HepG2 (cell line): ENCODE results near the gene FUNDC1. TPM values are rescaled to one million over a fixed set of nuclear protein-coding genes. Genes with fewer than 3 reads are reported as not detected.

Experiments
- ATAC-seq: fragments of 200-7000 bp; cut with Tn5 transposase; 3 replicates; pipeline ENCODE4 v1.9.1; 2020; ENCODE audit warnings: mild to moderate bottlenecking, moderate library complexity
- BruUV-seq: library from RNA; stranded (reverse); fragments of 400-500 nt; replicated peaks from 2 replicates; lab custom pipeline; 2021; lab: Mats Ljungman, UMichigan
- CTCF ChIA-PET: fragments of 300-600 bp; formaldehyde crosslinking; extraction: SDS; loops from one replicate; lab custom pipeline; 2021; ENCODE audit warnings: low total read pairs, inconsistent platforms, low intra/inter-chr PET ratio; lab: Yijun Ruan, JAX
- POLR2A ChIA-PET: fragments of 350-600 bp; sonication (Branson Sonifier 250); formaldehyde crosslinking; loops from one replicate; lab custom pipeline; 2020; ENCODE audit warnings: antibody characterized with exemption, inconsistent platforms; lab: Yijun Ruan, JAX
- DNase-seq: peaks from one replicate; pipeline ENCODE4 v3.0.0-alpha.2; 2015; ENCODE audit warnings: low spot score
- FAIRE-seq: peaks from 3 replicates; lab custom pipeline; 2011; peaks lifted over from hg19 to GRCh38; lab: Jason Lieb, UNC
- H2AFZ ChIP-seq: one replicate; pipeline ENCODE4 v1.6.1; 2011; ENCODE audit warnings: low read length, inconsistent platforms
- H3K27ac ChIP-seq: fragments of 300-600 bp; 3 replicates; pipeline ENCODE4 v1.8.0; 2011; ENCODE audit warnings: mixed run types, mild to moderate bottlenecking, mixed read lengths, low read length, inconsistent platforms; ENCODE audit not compliant: insufficient read depth; ENCODE audit errors: extremely low read length
- H3K27me3 ChIP-seq, 2 experiments: fragments of 200-600 bp in 1 of 2; 2 replicates in 1 of 2; 3 replicates in 1 of 2; pipeline versions ENCODE4 v1.6.0 to v1.8.0; 2011; ENCODE audit warnings: low read length in 2 of 2, mild to moderate bottlenecking in 2 of 2, moderate library complexity in 2 of 2, inconsistent platforms in 1 of 2; ENCODE audit not compliant: insufficient read depth in 2 of 2, control insufficient read depth in 1 of 2
- H3K36me3 ChIP-seq, 2 experiments: fragments of 200-600 bp in 1 of 2; replicated peaks in 1 of 2; 2 replicates in 1 of 2; 3 replicates in 1 of 2; pipeline versions ENCODE4 v1.5.1 to v1.8.0; 2011; ENCODE audit warnings: low read length in 2 of 2, inconsistent platforms in 1 of 2; ENCODE audit not compliant: insufficient read depth in 2 of 2, control insufficient read depth in 1 of 2
- H3K4me1 ChIP-seq: 2 replicates; pipeline ENCODE4 v1.5.1; 2012; ENCODE audit warnings: low read length, inconsistent platforms; ENCODE audit not compliant: insufficient read depth
- H3K4me2 ChIP-seq: 2 replicates; pipeline ENCODE4 v1.6.0; 2011; ENCODE audit warnings: low read depth, low read length, inconsistent platforms
- H3K4me3 ChIP-seq, 3 experiments: fragments of 200-600 bp in 1 of 3; sonication (generic), shearing (Covaris generic) in 1 of 3; replicated peaks in 1 of 3; 2 replicates each; pipeline ENCODE4 v1.5.1; 2011 to 2016; ENCODE audit warnings: low read length in 3 of 3, inconsistent platforms in 2 of 3, low read depth in 2 of 3, mild to moderate bottlenecking in 2 of 3, control low read depth in 1 of 3, mixed read lengths in 1 of 3; ENCODE audit not compliant: insufficient read depth in 1 of 3
- H3K79me2 ChIP-seq: one replicate; pipeline ENCODE4 v1.6.1; 2011; ENCODE audit warnings: low read length, inconsistent platforms; ENCODE audit not compliant: insufficient read depth
- H3K9ac ChIP-seq: 2 replicates; pipeline ENCODE4 v1.6.0; 2011; ENCODE audit warnings: mild to moderate bottlenecking, low read depth, low read length, inconsistent platforms; ENCODE audit not compliant: insufficient read depth
- H3K9me3 ChIP-seq: 2 replicates; pipeline ENCODE4 v1.5.1; 2012; ENCODE audit warnings: mild to moderate bottlenecking, low read length
- H4K20me1 ChIP-seq: 2 replicates; pipeline ENCODE4 v1.6.0; 2011; ENCODE audit warnings: inconsistent platforms, mild to moderate bottlenecking, low read length, moderate library complexity; ENCODE audit not compliant: insufficient read depth
- CREB1 ChIP-seq, 2 experiments: fragments of 450-650 bp in 1 of 2; IDR thresholded peaks; 2 replicates each; pipeline ENCODE4 v1.6.1; 2016 to 2017; ENCODE audit warnings: control low read depth in 1 of 2, mild to moderate bottlenecking in 1 of 2, missing compliant biosample characterization in 1 of 2, missing genetic modification characterization in 1 of 2
- ESRRA ChIP-seq: sonication (generic); formaldehyde crosslinking; IDR thresholded peaks from 2 replicates; pipeline ENCODE4 v1.5.1; 2020; ENCODE audit warnings: mild to moderate bottlenecking, low read depth, missing genetic modification reagents
- GATA4 ChIP-seq: sonication (generic); IDR thresholded peaks from 2 replicates; pipeline ENCODE4 v1.6.1; 2016; ENCODE audit warnings: antibody characterized with exemption, low read depth, borderline replicate concordance
- ISX ChIP-seq: sonication (generic); formaldehyde crosslinking; conservative IDR thresholded peaks from 2 replicates; pipeline ENCODE4 v1.5.0; 2020; ENCODE audit warnings: missing genetic modification reagents
- MYC ChIP-seq: sonication (generic); formaldehyde crosslinking; IDR thresholded peaks from 2 replicates; pipeline ENCODE4 v1.9.0; 2021; ENCODE audit warnings: missing genetic modification reagents, borderline replicate concordance
- ZBTB25 ChIP-seq: IDR thresholded peaks from 2 replicates; pipeline ENCODE4 v1.6.1; 2018; ENCODE audit warnings: missing genetic modification reagents
- ZFP1 ChIP-seq: IDR thresholded peaks from 2 replicates; pipeline ENCODE4 v1.6.1; 2016
- ZFP41 ChIP-seq: sonication (generic); formaldehyde crosslinking; IDR thresholded peaks from 2 replicates; pipeline ENCODE4 v1.4.0; 2020; ENCODE audit warnings: mild to moderate bottlenecking, missing genetic modification reagents, borderline replicate concordance
- ZNF572 ChIP-seq: sonication (generic); formaldehyde crosslinking; IDR thresholded peaks from 2 replicates; pipeline ENCODE4 v1.5.1; 2020; ENCODE audit warnings: mild to moderate bottlenecking, missing genetic modification reagents
- ZNF589 ChIP-seq: sonication (generic); formaldehyde crosslinking; conservative IDR thresholded peaks from 2 replicates; pipeline ENCODE4 v1.8.0; 2022; ENCODE audit warnings: mild to moderate bottlenecking, moderate library complexity, missing genetic modification reagents
- ZNF691 ChIP-seq: sonication (generic); formaldehyde crosslinking; IDR thresholded peaks from 2 replicates; pipeline ENCODE4 v1.4.0; 2020; ENCODE audit warnings: missing genetic modification reagents, low read depth, mild to moderate bottlenecking, borderline replicate concordance
- WGBS: methylation state at CpG from one replicate; pipeline ENCODE4 v1.1.6; 2017; ENCODE audit warnings: low lambda C conversion rate; 5-methylcytosine and 5-hydroxymethylcytosine counted together
- in situ Hi-C: cut with HindIII; loops from 2 replicates; pipeline ENCODE4 v1.10.0; 2017; ENCODE audit warnings: low pct_unique_long_range_greater_than_20kb; ENCODE audit not compliant: extremely low pct_ligation_motif_present
- intact Hi-C: fragments of 100-400 bp; cut with micrococcal nuclease; formaldehyde crosslinking; loops from one replicate; pipeline ENCODE4 v1.10.0; 2022; ENCODE audit not compliant: unreplicated experiment
- polyA plus RNA-seq, 8 experiments: library from polyadenylated mRNA; depleted of rRNA in 3 of 8; stranded (reverse) in 7 of 8; unstranded in 1 of 8; fragments of >200 nt; fragmentation: Illumina TruSeq in 4 of 8; extraction: Trizol in 4 of 8; gene quantifications; 2 replicates each; pipeline versions ENCODE4 v1.2.1 to v1.2.3, GENCODE V29; 2011 to 2016; ENCODE audit warnings: low read depth in 4 of 8, missing spikeins in 1 of 8, mixed read lengths in 1 of 8; ENCODE audit not compliant: insufficient read depth in 1 of 8
- total RNA-seq, 5 experiments: library from RNA; depleted of rRNA; stranded (reverse); fragments of >200 nt; fragmentation: Illumina TruSeq; extraction: Trizol; gene quantifications; 2 replicates each; pipeline ENCODE4 v1.2.3, GENCODE V29; 2016; ENCODE audit warnings: low read depth in 1 of 5

Gene FUNDC1
- total and polyA plus RNA-seq, 2 of the 13 experiments (the other 11 are each of a cell fraction or from before 2014, with no cell fraction given) = 11.9 to 13.9 TPM

- in situ Hi-C loops (no loop called here), intact Hi-C loops (no loop called here)
- POLR2A ChIA-PET = no interaction called here
- H3K4me2 ChIP-seq = no peak overlapping the region
- H3K79me2 ChIP-seq = no peaks in the 10 kb centered on the region
- H3K36me3 ChIP-seq = no peaks in the 10 kb centered on the region
- no peak overlapping the region for H2AFZ ChIP-seq
- no peak for FAIRE-seq
- ATAC-seq = no peak
- BruUV-seq = no TSS peak
- H3K4me3 ChIP-seq = no peak overlapping the region
- no peak for TF ChIP-seq GATA4
- TF ChIP-seq ISX (CRISPR knock-in tag) = no peak
- no peak for TF ChIP-seq ESRRA (CRISPR knock-in tag)
- no peak for TF ChIP-seq CREB1 (IDR thresholded peaks at IDR 0.05)
- no peak for TF ChIP-seq CREB1 (CRISPR knock-in tag; IDR thresholded peaks at IDR 0.05)
- no peak for TF ChIP-seq ZNF589
- TF ChIP-seq MYC (CRISPR knock-in tag) = no peak
- no peak for TF ChIP-seq ZFP41 (CRISPR knock-in tag)
- TF ChIP-seq ZNF572 = no peak
- TF ChIP-seq ZNF691 (CRISPR knock-in tag) = no peak
- no peak for TF ChIP-seq ZFP1 (CRISPR knock-in tag)
- no peak for TF ChIP-seq ZBTB25
- CTCF ChIA-PET = no interaction called here
- no peaks in the 10 kb centered on the region for H3K4me1 ChIP-seq
- no peak overlapping the region for H3K9ac ChIP-seq
- no peak overlapping the region for H3K27ac ChIP-seq
- no peaks in the 10 kb centered on the region for H3K9me3 ChIP-seq
- DNase-seq = no peak
- WGBS = 0% methylated on average over 1 of the region's 2 CpGs
- no peaks in the 10 kb centered on the region for H4K20me1 ChIP-seq
- H3K27me3 ChIP-seq = no peaks in the 10 kb centered on the region
These were observed 62.1 kb downstream of the FUNDC1 start for GRCh38 chrX:44480591-44480990.
